GM18498 (cell line): ENCODE results near the gene TARBP1.

Experiments used
- ATAC-seq: cut with Tn5 transposase; IDR thresholded peaks from one replicate; pipeline ENCODE4 v1.9.1; 2021; ENCODE audit warnings: mild to moderate bottlenecking, moderate library complexity; ENCODE audit not compliant: unreplicated experiment

Gene TARBP1

GRCh38 chr1:234355782-234356510, 123.0 kb downstream of the TARBP1 start:
- no peak for ATAC-seq

GRCh38 chr1:234348964-234349363, 130.0 kb downstream of the TARBP1 start:
- ATAC-seq: no peak

GRCh38 chr1:234345237-234345636, 133.7 kb downstream of the TARBP1 start:
- ATAC-seq: no peak

- ATAC-seq: no peak
Measured at GRCh38 chr1:234342774-234343173, 136.2 kb downstream of the TARBP1 start.
